GM23248 (cell line): Measurements from ENCODE around the gene PLEKHS1.

Source experiments
- EZH2 ChIP-seq: fragments of 200-600 bp; sonication (generic); IDR thresholded peaks from 2 replicates; pipeline ENCODE4 v1.6.1; 2018; ENCODE audit warnings: antibody characterized with exemption, mild to moderate bottlenecking; ENCODE audit not compliant: insufficient read depth, poor library complexity, severe bottlenecking
- EZH2phosphoT487 ChIP-seq: fragments of 200-600 bp; sonication (generic); IDR thresholded peaks from 2 replicates; pipeline ENCODE4 v1.6.1; 2018; ENCODE audit warnings: antibody characterized with exemption, moderate library complexity, mild to moderate bottlenecking, low read depth; ENCODE audit not compliant: insufficient read depth

DNA sequence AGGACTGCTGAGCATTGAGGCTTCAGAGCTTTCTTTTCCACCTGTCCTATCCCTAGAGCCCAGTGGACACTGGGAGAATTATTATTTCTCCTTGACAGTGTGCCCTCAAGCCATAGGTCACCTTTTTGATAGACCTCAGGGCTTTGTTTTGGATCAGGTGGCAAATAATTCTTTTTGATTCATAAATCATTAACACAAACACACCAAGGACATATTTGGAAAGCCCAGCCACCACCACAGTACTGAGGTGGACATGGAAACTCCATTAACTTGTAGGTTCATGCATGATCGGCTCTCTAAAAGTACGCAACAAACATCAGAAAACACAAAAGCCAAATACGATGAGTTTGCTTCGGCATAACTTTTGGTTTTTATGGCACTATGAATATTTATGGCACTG is 17.8 kb upstream of the PLEKHS1 start:
- TF ChIP-seq EZH2phosphoT487 (no peak), EZH2 (no peak)
